Panc1 (cell line): ENCODE data around the gene IL3RA.

ENCODE experiments used
- CTCF ChIP-seq: fragments of 450-650 bp; IDR thresholded peaks from 2 replicates; pipeline ENCODE4 v1.5.1; 2017; ENCODE audit warnings: mild to moderate bottlenecking
- TF ChIP-seq, protein P1 (sequence below), 2 experiments: IDR thresholded peaks; 2 replicates each; pipeline ENCODE4 v1.6.1; 2011 to 2012; ENCODE audit warnings: low read depth in 2 of 2, control low read depth in 1 of 2, low read length in 1 of 2, mild to moderate bottlenecking in 1 of 2, moderate library complexity in 1 of 2; ENCODE audit not compliant: insufficient read depth in 1 of 2

DNA sequence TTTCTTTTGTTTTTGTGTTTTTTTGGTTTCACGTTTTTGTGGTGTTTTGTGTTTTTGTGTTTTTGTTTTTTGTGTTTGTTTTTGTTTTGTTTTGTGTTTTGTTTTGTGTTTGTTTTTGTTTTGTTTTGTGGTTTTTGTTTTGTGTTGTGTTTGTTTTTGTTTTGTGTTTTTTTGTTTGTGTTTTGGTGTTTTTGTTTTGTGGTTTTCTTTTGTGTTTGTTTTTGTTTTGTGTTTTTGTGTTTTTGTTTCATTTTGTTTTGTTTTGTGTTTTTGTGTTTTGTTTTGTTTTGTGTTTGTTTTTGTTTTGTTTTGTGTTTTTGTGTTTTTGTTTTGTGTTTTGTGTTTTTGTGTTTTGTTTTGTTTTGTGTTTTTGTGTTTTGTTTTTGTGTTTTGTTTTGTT is 47.0 kb upstream of the IL3RA start:
- TF ChIP-seq CTCF: no peak
- TF ChIP-seq, protein P1, sequence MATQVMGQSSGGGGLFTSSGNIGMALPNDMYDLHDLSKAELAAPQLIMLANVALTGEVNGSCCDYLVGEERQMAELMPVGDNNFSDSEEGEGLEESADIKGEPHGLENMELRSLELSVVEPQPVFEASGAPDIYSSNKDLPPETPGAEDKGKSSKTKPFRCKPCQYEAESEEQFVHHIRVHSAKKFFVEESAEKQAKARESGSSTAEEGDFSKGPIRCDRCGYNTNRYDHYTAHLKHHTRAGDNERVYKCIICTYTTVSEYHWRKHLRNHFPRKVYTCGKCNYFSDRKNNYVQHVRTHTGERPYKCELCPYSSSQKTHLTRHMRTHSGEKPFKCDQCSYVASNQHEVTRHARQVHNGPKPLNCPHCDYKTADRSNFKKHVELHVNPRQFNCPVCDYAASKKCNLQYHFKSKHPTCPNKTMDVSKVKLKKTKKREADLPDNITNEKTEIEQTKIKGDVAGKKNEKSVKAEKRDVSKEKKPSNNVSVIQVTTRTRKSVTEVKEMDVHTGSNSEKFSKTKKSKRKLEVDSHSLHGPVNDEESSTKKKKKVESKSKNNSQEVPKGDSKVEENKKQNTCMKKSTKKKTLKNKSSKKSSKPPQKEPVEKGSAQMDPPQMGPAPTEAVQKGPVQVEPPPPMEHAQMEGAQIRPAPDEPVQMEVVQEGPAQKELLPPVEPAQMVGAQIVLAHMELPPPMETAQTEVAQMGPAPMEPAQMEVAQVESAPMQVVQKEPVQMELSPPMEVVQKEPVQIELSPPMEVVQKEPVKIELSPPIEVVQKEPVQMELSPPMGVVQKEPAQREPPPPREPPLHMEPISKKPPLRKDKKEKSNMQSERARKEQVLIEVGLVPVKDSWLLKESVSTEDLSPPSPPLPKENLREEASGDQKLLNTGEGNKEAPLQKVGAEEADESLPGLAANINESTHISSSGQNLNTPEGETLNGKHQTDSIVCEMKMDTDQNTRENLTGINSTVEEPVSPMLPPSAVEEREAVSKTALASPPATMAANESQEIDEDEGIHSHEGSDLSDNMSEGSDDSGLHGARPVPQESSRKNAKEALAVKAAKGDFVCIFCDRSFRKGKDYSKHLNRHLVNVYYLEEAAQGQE (IDR thresholded peaks at IDR 0.05; ENCODE audit: insufficient read depth in 1 of 2, low read depth in 2 of 2, low read length in 1 of 2): no peak
